DMS79 (cell line): ENCODE data around the gene COQ10A.
"Not testable (repeated sequence)": the region's sequence is repeated elsewhere in the genome, so short reads cannot be mapped to it uniquely, and the experiment has no call there.

Source experiments
- DNase-seq: peaks from one replicate; lab custom pipeline; 2025; lab: John Stamatoyannopoulos, UW

The COQ10A gene

DNA sequence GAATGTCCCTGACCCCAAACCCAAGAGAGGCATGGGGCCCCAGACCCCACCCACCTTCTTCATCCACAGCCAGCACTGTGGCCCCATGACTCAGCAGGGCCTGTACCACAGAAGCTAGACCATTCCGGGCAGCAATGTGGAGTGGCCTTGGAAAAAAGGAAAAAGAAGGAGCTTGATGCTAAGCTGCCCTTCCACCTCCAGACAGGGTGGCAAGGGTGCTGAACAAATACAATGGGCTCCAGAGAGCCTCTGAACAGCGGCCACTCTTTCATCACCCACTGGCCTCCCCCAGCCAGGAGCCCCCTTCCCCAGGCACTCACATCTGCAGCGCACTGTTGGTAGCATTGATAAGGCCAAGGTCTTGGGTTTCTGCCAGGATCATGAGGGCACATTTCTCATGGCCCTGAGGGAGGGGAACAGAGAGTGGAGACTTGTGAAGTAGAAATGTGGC lies 23.0 kb upstream of the COQ10A start:
- no peak for DNase-seq

DNA sequence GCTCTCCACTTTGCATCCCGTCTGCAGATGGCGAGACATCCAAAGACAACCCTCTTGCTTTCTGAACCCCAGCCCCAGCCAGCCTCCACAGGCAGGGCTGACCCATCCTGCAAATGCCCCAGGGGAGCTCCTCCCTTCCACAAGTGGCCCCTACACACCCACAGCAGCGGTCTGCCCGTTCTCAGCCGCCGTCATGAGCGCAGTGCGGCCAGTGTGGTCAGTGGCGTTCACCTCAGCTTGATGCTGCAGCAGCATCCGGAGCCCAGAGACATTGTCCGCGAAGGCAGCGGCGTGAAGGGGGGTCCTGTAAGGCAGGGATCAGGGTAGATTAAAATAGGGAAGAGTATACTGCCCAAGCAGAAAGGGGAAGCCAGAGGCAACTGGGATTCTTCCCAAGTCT lies 22.2 kb upstream of the COQ10A start:
- no peak for DNase-seq

DNA sequence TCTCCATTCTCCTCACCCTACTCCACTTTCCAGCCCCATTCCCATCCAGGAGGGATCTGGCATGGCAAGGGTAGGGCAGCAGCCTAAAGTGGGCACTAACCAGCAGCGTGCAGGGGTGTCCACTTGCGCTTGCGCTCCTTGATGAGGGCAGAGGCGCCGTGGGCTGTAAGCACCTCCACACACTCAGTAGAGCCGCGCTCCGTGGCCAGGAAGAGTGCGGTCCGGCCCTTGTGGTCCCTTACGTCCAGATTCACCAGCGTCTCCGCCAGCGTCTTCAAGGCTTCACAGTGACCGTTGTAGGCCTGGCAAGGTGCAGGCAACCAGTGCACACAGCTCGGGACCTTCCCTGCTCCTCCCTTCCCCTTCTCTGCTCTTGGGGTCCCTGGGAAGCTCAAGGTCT lies 18.8 kb upstream of the COQ10A start:
- no peak for DNase-seq

DNA sequence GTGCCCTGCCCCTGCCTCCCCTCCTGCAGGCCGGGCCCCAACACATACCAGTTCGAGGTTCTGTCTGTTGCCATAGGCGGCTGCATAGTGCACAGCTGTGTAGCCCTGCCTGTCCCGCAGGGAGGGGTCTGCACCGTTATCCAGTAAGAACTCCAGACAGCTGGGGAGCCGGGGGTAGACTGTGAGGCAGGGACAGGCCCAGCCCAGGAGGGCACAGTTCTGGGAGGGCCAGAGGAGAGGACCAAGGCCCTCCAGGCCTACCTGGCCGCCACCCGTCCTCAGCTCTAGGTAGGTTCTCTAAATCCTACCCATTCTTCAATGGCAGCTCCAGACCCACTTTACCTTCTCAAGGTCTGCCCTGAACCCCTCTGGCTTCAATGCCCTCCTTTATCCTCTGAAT lies 18.0 kb upstream of the COQ10A start:
- DNase-seq: no peak

DNA sequence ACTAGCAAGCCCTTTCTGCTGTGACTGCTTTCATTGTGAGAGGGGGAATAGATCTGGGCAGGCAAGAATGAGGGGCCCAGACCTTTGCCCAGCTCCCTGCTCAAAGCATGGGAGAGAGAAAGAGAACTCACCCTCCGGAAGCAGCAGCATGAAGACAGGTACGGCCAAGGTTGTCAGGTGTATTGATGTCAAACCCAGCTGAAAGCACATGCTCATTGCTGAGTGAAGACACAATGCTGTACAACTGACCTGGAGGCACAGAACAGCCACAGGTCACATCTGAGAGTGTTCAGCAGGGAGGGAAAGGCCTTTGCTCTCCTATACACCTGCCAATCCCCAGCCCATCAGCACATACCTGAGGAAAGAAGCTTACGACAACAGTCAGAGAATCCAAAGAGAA lies 14.1 kb upstream of the COQ10A start:
- DNase-seq: no peak

DNA sequence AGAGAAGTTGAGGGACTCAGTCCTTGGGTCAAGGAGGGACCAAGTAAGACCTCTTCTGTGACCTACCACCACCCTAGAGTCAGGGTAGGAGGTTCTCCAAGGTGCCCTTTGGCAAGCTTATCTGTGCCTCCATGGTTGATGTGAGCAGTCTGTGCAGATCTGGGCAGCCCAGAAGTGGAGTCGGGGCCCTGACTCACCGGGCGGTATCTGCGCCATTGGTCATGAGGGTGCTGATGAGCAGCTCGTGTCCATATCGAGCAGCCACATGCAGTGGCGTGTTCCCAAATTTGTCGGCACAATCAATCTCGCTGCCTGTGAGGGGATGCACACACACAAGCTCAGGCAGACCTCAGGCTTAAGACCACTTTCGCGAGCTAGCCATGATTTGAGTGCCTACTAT lies 13.7 kb upstream of the COQ10A start:
- DNase-seq: no peak

DNA sequence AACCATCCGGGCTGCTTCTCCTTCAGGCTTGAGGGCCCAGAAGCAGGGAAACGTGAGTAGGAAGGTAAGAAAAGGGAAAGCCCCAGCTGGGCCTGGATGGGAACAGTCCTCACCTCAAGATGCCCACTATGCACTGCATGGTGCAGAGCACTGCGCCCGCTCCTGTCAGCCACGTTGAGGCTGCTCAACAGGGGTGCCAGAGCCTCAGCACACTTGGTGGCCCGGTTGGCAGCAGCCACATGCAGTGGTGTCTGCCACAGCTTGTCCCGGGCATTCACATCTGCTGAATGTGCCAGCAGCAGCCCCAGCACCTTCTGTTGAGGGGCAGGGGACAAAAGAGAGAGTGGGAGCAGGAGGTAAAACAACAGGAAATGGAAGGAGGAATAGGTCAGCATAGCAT lies 11.1 kb upstream of the COQ10A start:
- DNase-seq: no peak

DNA sequence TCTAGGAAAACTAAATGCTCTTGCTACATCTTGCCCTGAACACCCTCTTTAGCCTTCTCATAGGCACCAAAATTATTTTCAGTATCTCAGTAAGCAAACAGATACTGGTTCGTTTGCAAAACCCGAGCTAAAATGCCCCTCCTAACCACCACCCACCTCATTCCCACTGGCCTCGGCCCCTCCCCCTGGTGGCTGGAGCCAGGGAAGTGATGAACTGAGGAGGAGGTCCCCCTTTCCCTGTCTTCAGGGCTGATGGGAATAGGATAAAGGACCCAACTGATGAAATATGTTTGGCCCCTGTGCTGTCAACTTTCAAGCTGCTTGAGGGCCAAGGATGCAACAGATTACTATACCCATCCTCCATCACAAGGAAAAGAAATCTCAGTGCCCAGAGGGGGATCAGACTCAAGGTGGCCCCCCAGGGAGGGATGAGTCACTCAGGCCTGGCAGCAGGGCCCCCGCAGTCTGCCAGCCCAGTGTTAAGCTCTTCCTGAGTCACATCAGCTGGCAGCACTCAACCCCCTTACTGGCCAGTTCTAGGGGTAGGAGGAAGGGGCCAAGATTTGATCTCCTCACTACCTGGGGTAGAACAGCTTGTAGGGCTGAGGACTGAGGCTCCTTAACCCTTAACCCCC lies 10.3 kb upstream of the COQ10A start:
- DNase-seq: no peak

DNA sequence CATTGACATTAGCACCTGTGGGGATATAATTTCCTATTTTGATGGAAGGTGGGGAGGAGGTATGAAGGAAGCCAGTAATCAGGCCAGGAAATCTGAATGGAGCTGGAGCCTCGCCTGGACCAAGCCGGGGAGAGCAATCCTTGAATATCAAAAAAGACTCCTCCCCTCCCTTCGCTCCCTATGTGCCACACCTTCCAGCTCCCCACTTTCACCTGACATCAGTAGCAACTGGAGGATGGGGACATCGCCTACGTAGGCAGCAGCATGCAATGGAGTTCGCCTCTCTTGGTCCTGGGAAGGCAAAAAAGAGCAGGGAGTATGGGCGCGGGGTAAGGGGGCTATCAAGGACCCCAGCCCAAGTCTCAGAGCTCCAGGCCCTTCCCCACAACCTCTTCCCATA lies 9.7 kb upstream of the COQ10A start:
- DNase-seq: no peak

DNA sequence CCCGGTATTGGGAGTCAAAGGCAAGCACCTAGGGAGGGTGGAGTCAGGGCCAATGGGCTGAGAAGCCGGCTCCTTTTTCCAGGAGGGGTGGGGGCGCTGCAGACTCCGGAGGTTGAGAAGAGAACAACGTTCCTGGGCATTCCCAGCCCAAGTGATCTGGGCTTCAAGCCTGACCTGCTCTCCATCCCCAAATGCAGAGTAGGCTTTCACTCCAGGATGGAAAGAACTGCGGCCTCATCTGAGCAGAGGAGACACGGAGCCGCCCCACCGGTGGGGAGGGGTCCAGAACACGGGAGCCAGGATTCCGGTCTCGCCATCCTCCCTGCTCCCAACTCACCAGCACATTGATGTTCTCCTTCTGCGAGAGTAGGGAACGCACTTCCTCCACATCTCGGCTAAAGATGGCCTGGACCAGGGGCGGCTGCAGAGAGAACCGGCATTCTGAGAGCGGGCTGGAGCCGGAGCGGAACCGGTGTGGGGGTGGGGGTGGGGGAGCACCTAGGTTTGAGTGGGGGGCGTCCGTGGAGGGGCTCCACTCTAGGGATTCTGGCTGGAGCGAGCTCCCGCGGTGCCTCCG lies 9.2 kb upstream of the COQ10A start:
- no peak for DNase-seq

DNA sequence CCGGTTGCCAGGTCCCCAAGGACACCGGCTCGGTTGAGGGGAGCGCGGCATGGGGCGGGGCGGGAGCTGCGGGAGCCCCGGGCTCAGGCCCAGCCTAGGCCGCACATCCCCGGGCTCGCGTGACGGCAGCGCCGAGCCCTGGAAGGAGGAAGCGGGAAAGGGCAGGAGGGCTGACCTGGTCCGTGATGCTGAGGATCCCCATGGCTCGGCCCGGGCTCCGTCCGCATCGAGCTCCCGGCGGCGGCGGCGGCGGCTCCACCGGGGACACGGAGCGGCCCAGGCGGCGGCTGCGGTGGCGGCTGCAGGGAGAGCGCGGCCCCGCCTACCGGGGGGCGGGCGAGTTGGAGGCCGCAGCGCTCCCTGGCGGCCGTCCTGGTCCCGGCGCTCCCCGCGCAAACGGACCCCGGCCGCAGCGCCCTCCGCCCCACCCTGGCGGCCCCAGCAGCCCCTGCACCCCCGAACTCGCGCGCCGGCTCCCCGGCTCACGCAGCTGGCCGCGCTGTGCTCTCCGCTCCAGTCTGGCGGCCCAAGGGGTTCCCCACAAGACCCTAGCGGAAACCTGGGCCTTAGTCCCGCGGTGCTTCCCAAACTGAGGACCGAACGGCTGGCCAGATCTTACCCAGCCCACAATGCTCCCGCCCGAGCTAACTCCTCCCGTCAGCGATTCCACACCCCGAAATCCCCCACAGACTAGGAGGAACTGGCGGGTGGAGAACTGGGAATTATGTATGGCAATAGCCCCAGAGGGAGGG lies 8.5 kb upstream of the COQ10A start, which contains the start of gene ANKRD52:
TSS of gene ANKRD52 (minus strand) at position 317 of the 752 bp plus-strand sequence. CDS start at position 202, 115 bp downstream.
- DNase-seq: peak; percentile 5

DNA sequence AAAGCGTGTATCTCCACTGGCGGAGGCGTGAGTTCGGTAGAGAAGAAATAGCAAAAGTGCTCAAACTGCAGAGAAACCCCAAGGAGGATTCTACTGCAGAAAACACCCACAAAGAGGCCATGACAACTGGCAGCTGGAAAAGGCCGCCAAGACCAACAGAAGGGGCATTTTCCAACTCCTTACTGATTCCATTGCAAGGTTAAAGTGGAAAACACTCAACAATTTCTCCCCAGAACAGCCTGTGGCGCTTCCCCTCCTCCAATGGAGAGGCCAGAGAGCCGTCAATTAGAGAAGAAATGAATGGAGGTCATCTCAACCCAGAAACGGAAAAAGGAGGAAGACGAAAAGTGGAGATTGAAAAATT lies 7.9 kb upstream of the COQ10A start:
- DNase-seq: no peak

DNA sequence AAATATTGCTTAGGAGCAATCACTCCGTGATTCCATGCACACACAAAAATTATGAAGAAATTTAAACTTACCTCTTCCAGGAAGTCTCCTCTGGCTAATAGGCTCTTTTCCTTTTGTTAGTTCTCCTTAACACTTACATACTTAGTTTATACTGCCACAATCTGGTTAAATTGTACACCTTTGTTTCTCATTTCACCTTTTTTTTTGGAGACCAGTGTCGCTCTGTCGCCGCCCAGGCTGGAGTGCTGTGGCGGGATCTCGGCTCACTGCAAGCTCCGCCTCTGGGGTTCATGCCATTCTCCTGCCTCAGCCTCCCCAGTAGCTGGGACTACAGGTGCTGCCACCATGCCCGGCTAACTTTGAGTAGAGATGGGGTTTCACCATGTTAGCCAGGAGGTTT lies 6.4 kb upstream of the COQ10A start:
- DNase-seq: no peak

DNA sequence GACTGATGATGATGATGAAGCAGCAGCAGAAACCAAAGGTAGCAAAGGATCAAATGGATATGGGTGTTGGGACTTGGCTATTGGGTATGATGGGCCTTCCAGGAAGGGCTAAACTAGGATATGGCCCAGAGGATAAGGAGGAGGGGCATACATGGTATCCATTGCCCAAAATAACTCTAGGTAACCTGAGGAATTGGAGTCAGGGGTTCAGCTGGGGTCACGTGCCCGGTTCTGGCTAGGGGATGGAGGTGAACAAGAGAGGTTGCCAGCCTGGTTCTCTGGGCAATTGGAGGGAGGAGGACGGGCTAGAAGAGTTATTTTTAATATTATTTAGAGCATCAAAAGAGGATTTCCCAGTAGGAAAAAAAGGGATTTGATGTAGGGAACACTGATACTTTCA lies 5.8 kb upstream of the COQ10A start:
- DNase-seq: no peak

DNA sequence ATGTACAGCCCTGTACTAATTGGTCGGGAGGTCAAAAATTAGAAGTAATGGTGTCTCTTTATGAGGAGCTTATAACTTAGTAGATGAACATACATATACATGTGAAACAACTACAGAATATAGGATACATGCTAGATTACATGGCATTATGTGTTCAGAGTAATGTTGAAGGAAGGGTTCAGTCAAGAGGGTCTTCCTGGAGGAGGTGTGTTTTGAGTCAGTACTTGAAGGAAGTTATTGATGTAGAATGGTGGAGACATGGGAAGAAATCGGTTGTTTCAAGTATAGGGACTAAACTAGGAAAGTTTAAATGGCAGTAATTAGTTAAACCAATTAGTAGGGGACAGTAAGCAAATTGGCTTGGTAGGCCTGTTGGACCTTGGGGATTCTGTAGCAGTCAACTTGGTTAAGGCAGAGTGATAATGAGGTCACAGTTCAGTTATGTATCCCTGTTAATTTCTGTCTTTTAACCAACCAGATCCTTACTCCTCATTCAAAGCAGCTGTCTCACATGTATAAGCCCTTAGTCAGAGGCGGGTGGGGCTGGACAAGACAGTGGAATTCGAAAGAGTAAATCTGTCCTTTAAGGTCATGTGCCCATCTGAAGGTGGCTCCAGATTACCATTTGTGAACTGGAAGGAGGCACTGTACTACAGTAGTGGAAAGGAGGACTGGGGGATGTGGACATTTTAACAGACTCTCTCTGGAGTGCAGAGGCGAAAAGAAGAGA lies 5.1 kb upstream of the COQ10A start:
- no peak for DNase-seq

DNA sequence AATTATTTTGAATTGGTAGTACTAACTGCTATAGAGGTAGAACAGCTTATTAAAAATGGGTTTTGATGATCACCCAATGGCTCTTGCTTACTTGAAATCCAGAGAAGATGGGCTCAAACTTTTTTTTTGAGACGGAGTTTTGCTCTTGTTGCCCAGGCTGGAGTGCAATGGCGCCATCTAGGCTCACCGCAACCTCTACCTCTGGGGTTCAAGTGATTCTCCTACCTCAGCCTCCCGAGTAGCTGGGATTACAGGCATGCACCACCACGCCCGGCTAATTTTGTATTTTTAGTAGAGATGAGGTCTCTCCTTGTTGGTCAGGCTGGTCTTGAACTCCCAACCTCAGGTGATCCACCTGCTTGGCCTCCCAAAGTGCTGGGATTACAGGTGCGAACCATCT lies 3.8 kb upstream of the COQ10A start:
- not testable (repeated sequence) for DNase-seq

DNA sequence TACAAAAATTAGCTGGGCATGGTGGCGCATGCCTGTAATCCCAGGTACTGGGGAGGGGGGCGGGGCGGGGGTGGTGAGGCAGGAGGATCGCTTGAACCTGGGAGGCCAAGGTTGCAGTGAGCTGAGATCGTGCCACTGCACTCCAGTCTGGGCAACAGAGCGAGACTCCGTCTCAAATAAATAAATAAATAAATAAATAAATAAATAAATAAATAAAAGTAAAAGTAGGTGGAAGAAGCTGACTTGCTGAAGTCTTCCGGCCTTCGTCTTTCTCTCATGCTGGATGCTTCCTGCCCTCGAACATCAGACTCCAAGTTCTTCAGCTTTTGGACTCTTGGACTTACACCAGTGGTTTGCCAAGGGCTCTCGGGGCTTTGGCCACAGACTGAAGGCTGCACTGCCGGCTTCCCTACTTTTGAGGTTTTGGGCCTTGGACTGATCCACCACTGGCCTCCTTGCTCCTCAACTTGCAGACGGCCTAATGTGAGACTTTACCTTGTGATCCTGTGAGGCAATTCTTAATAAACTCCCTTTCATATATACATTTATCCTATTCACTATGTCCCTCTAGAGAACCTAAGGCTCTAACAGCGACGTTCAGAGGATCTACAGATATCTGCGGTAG lies 562 bp upstream of the COQ10A start:
- DNase-seq: not testable (repeated sequence)

DNA sequence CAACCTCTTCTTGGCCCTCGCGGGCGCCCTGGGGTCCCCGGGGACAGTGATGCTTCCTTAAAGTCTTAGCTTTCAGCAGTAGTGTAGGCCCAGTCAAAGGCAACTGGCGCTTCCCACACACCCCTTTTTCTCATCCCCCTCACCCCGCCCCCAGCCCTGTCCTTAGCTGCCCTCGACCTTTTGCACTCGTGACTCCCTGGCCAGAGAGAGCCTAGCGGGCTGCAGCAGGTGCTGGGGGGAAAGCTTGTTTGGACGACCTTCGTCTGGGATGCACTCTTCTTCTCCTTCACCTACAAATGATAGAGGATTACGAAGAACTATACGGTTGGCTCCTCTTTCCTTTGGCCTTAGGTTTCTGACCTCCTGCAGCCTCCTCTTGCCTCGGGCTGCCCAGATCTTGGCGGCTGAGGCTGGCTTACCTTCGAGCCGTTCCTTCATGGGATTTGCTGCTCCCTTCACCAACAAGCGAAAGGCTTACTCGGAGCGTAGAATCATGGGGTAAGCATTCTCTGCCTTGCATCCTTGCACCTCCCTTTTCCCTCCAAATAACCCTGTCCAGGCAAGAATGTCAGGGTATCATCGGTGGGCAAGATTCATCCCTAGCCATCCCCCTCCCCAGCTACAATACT lies 815 bp downstream of the COQ10A start:
- no peak for DNase-seq

DNA sequence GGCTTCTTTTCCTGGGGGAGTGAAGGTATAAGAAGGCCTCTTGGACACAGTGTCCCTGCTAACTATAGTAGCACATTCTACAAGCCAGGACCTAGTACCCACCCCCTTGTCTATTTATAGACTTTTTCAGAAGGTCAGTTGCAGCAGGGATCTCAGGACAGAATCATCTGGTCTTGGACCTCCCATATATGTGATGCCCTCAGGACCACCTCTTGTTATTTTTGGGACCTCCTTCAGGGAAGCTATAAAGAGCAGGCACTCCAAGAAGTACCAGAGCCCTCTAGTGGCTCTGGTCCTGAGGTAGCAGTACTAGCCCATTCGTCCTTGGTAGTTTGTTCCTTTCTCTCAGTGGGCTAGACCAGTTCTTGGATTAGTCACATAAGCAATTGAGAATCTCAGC lies 4.3 kb downstream of the COQ10A start:
- DNase-seq: no peak

DNA sequence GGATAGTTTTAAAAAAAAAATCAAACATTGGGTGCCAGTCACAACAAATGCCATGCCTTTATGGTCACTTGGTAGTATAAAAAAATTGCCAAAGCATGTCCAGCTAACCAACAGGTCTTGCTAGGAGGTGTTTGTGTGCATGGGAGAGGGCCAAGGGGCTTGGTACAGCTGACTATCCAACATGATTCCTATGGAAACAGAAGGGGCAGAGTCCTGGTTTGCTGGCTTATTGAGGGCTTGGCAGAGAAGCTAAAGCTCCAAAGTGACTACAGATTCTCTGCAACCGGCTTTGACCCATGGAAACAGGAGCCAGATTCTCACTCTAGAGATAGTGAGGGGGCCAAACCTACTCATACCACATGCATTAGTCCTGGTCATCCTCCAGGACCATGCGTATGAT lies 5.7 kb downstream of the COQ10A start:
- not testable (repeated sequence) for DNase-seq

DNA sequence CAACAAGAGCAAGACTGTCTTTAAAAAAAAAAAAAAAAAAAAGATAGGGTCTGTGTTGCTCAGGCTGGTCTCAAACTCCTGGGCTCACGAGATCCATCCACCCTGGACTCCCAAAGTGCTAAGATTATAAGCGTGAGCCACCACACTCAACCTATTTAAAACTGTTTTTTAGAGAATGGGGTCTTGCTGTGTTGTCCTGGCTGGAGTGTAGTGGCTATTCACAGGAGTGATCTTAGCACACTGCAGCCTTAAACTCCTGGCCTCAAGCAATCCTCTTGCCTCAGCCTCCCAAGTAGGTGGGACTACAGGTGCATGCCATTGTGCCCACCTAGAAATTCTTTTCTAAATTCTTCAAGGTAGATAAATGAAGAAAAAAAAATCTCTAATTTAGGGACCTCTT lies 7.6 kb downstream of the COQ10A start:
- no peak for DNase-seq

DNA sequence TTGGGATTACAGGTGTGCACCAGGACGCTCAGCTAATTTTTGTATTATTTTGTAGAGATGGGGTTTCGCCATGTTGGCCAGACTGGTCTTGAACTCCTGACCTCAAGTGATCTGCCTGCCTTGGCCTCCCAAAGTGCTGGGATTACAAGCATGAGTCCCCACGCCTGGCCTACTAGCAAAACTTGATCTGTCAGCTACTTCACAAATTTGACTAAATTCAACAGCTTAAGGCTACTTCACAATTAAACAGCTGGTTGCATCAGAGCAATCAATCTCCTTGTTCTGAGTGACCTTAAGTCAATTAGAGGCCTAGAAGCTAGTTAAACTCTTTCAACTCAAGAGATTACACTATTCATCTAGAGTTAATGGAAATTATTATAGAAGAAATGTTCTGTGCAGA lies 12.2 kb downstream of the COQ10A start:
- no peak for DNase-seq
